ENCODE results near the gene RIN2. TPM values are rescaled to one million over a fixed set of nuclear protein-coding genes. Genes with fewer than 3 reads are reported as not detected.

The RIN2 gene
- total RNA-seq, 2 experiments from 2014 or later: not detected

GRCh38 chr20:19727251-19727847 is 30.7 kb upstream of the RIN2 start:
- H3K9me3 Mint-ChIP-seq: no peaks in the 10 kb centered on the region
- no peak overlapping the region for H3K4me3 Mint-ChIP-seq
- intact Hi-C loops (cut with micrococcal nuclease): no loop called here
- CTCF ChIA-PET: no interaction called here
- DNase-seq (no peak), ATAC-seq (no peak)
- H3K27me3 Mint-ChIP-seq: no peaks in the 10 kb centered on the region
- POLR2A ChIA-PET: no interaction called here
- no peaks in the 10 kb centered on the region for H3K4me1 Mint-ChIP-seq (ENCODE audit: low read depth)
- TF ChIP-seq CTCF (IDR thresholded peaks at IDR 0.05): no peak
- H3K36me3 Mint-ChIP-seq (ENCODE audit: low read depth): no peaks in the 10 kb centered on the region
- H3K27ac Mint-ChIP-seq: no peak overlapping the region

GRCh38 chr20:19729672-19730071 is 28.4 kb upstream of the RIN2 start:
- intact Hi-C loops (cut with micrococcal nuclease): no loop called here
- POLR2A ChIA-PET: no interaction called here
- H3K36me3 Mint-ChIP-seq (ENCODE audit: low read depth): no peaks in the 10 kb centered on the region
- H3K27me3 Mint-ChIP-seq: no peaks in the 10 kb centered on the region
- H3K9me3 Mint-ChIP-seq: no peaks in the 10 kb centered on the region
- DNase-seq: no peak
- TF ChIP-seq CTCF (IDR thresholded peaks at IDR 0.05): no peak
- CTCF ChIA-PET: no interaction called here
- H3K27ac Mint-ChIP-seq: no peak overlapping the region
- no peak for ATAC-seq
- H3K4me1 Mint-ChIP-seq (ENCODE audit: low read depth): no peaks in the 10 kb centered on the region
- no peak overlapping the region for H3K4me3 Mint-ChIP-seq

- no peak for TF ChIP-seq CTCF (IDR thresholded peaks at IDR 0.05)
- no peak overlapping the region for H3K27ac Mint-ChIP-seq
- H3K27me3 Mint-ChIP-seq: no peaks in the 10 kb centered on the region
- DNase-seq (no peak), ATAC-seq (no peak)
- CTCF ChIA-PET: no interaction called here
- no peak overlapping the region for H3K4me3 Mint-ChIP-seq
- POLR2A ChIA-PET: no interaction called here
- no peaks in the 10 kb centered on the region for H3K36me3 Mint-ChIP-seq (ENCODE audit: low read depth)
- intact Hi-C loops (cut with micrococcal nuclease): no loop called here
- peaks cover 2% of the 10 kb centered on the region for H3K4me1 Mint-ChIP-seq (ENCODE audit: low read depth)
- no peaks in the 10 kb centered on the region for H3K9me3 Mint-ChIP-seq
Observed at GRCh38 chr20:19730706-19731105, 27.4 kb upstream of the RIN2 start.

- Mint-ChIP-seq H3K4me3 (no peak overlapping the region), H3K36me3 (ENCODE audit: low read depth) (no peaks in the 10 kb centered on the region), H3K27ac (no peak overlapping the region), H3K27me3 (no peaks in the 10 kb centered on the region), H3K9me3 (no peaks in the 10 kb centered on the region), H3K4me1 (ENCODE audit: low read depth) (peaks cover 2% of the 10 kb centered on the region)
- ChIA-PET POLR2A (no interaction called here), CTCF (interaction anchor here (1.3 kb wide), 1 partner anchor 42 kb away, joined by 3 read pairs; no protein-coding TSS in a partner anchor)
- DNase-seq (no peak), ATAC-seq (no peak)
- intact Hi-C loops (cut with micrococcal nuclease): no loop called here
- no peak for TF ChIP-seq CTCF (IDR thresholded peaks at IDR 0.05)
Observed at GRCh38 chr20:19734811-19735210, 23.2 kb upstream of the RIN2 start.

- intact Hi-C loops (cut with micrococcal nuclease): no loop called here
- CTCF ChIA-PET: interaction anchor here (1.3 kb wide), 1 partner anchor 42 kb away, joined by 3 read pairs; no protein-coding TSS in a partner anchor
Observed at GRCh38 chr20:19735446-19735845, 22.6 kb upstream of the RIN2 start.

More at GRCh38 chr20:19735446-19735845, 22.6 kb upstream of the RIN2 start:
- DNase-seq: no peak
- TF ChIP-seq CTCF (IDR thresholded peaks at IDR 0.05): no peak
- Mint-ChIP-seq H3K9me3 (no peaks in the 10 kb centered on the region), H3K4me1 (ENCODE audit: low read depth) (peaks cover 2% of the 10 kb centered on the region), H3K27me3 (peaks cover 3% of the 10 kb centered on the region), H3K36me3 (ENCODE audit: low read depth) (no peaks in the 10 kb centered on the region), H3K27ac (no peak overlapping the region), H3K4me3 (no peak overlapping the region)
- POLR2A ChIA-PET: no interaction called here
- ATAC-seq: peak; percentile 34
